Stimulated activated CD4-positive, alpha-beta T cell treated with anti-CD3 and anti-CD28 coated beads, Interleukin-12 subunit alpha, Interleukin-12 subunit beta, amount 100 ng/mL, for 4 hours (primary cell): ENCODE data around the gene ZNF689.
A peak's percentile ranks its signal among the peaks of the same experiment; 100 is the strongest.
"Not testable (repeated sequence)": the region's sequence is repeated elsewhere in the genome, so short reads cannot be mapped to it uniquely, and the experiment has no call there.

Source experiments
- DNase-seq: peaks from one replicate; pipeline ENCODE4 v3.0.0-alpha.2; 2020

Gene ZNF689

GRCh38 chr16:30633526-30633925 lies 23.3 kb upstream of the ZNF689 start:
- DNase-seq: no peak

GRCh38 chr16:30632454-30632853 lies 22.3 kb upstream of the ZNF689 start:
- DNase-seq: not testable (repeated sequence)

GRCh38 chr16:30628628-30629540 lies 18.7 kb upstream of the ZNF689 start:
- peak; percentile 94 for DNase-seq

- no peak for DNase-seq
Observed at GRCh38 chr16:30626236-30626635, 16.0 kb upstream of the ZNF689 start.

GRCh38 chr16:30623536-30624283 lies 13.5 kb upstream of the ZNF689 start:
- no peak for DNase-seq

- no peak for DNase-seq
Observed at GRCh38 chr16:30622455-30623032, 12.4 kb upstream of the ZNF689 start.

GRCh38 chr16:30621765-30622164 lies 11.6 kb upstream of the ZNF689 start:
- no peak for DNase-seq

GRCh38 chr16:30620169-30620568 lies 10.0 kb upstream of the ZNF689 start:
- DNase-seq: no peak

GRCh38 chr16:30619638-30620037 lies 9.4 kb upstream of the ZNF689 start:
- no peak for DNase-seq

- no peak for DNase-seq
Observed at GRCh38 chr16:30619202-30619601, 9.0 kb upstream of the ZNF689 start.

- DNase-seq: peak; percentile 60
Observed at GRCh38 chr16:30615358-30616091, 5.3 kb upstream of the ZNF689 start.

GRCh38 chr16:30609002-30609925 lies 925 bp downstream of the ZNF689 start:
- DNase-seq: peak; percentile 50

GRCh38 chr16:30606004-30606403 lies 4.2 kb downstream of the ZNF689 start:
- DNase-seq: no peak

GRCh38 chr16:30605158-30605557 lies 5.0 kb downstream of the ZNF689 start:
- DNase-seq: no peak

- no peak for DNase-seq
Observed at GRCh38 chr16:30604316-30604947, 5.8 kb downstream of the ZNF689 start.

- DNase-seq: no peak
Observed at GRCh38 chr16:30603945-30604315, 6.3 kb downstream of the ZNF689 start.

GRCh38 chr16:30602616-30603277 lies 7.4 kb downstream of the ZNF689 start:
- DNase-seq: no peak

GRCh38 chr16:30601966-30602365 lies 8.2 kb downstream of the ZNF689 start:
- no peak for DNase-seq

- no peak for DNase-seq
Observed at GRCh38 chr16:30600929-30601328, 9.3 kb downstream of the ZNF689 start.

- DNase-seq: no peak
Observed at GRCh38 chr16:30600215-30600614, 10.0 kb downstream of the ZNF689 start.

GRCh38 chr16:30592871-30593270 lies 17.3 kb downstream of the ZNF689 start:
- DNase-seq: no peak
